Endodermal cell (in vitro differentiated cells): Measurements from ENCODE around the gene FSD1. TPM values are rescaled to one million over a fixed set of nuclear protein-coding genes. Genes with fewer than 3 reads are reported as not detected.
"Not testable (repeated sequence)": the region's sequence is repeated elsewhere in the genome, so short reads cannot be mapped to it uniquely, and the experiment has no call there.

Experiments used
- DNase-seq: peaks from one replicate; pipeline ENCODE4 v3.0.0-alpha.2; 2017
- H3K27ac ChIP-seq: 2 replicates; pipeline ENCODE4 v1.5.1; 2013; ENCODE audit warnings: mild to moderate bottlenecking, low read depth, low read length, moderate library complexity
- H3K27me3 ChIP-seq: 2 replicates; pipeline ENCODE4 v1.6.1; 2013; ENCODE audit warnings: mild to moderate bottlenecking, low read length, moderate library complexity; ENCODE audit not compliant: insufficient read depth, control insufficient read depth, poor library complexity, severe bottlenecking
- H3K36me3 ChIP-seq: 2 replicates; pipeline ENCODE4 v1.7.0; 2013; ENCODE audit warnings: mild to moderate bottlenecking, low read length, moderate library complexity; ENCODE audit not compliant: control insufficient read depth, insufficient read depth
- H3K4me1 ChIP-seq: one replicate; pipeline ENCODE4 v1.7.0; 2013; ENCODE audit warnings: low read length; ENCODE audit not compliant: control insufficient read depth, insufficient read depth
- H3K4me3 ChIP-seq: 2 replicates; pipeline ENCODE4 v1.5.1; 2013; ENCODE audit warnings: mild to moderate bottlenecking, low read length, moderate library complexity
- H3K9ac ChIP-seq: 2 replicates; pipeline ENCODE4 v1.6.1; 2013; ENCODE audit warnings: mild to moderate bottlenecking, low read length, moderate library complexity; ENCODE audit not compliant: poor library complexity, severe bottlenecking; ENCODE audit errors: extremely low read depth
- H3K9me3 ChIP-seq: 2 replicates; pipeline ENCODE4 v1.6.1; 2013; ENCODE audit warnings: mild to moderate bottlenecking, low read length, moderate library complexity; ENCODE audit not compliant: control insufficient read depth
- H3K27ac Mint-ChIP-seq: 2 replicates; pipeline ENCODE4 v1.8.0; 2020; ENCODE audit warnings: mixed read lengths
- H3K27me3 Mint-ChIP-seq: 2 replicates; pipeline ENCODE4 v1.8.0; 2021; ENCODE audit warnings: mild to moderate bottlenecking, mixed read lengths; ENCODE audit not compliant: insufficient read depth
- H3K36me3 Mint-ChIP-seq: 2 replicates; pipeline ENCODE4 v1.8.0; 2020; ENCODE audit warnings: low read depth, mixed read lengths
- H3K4me1 Mint-ChIP-seq: 2 replicates; pipeline ENCODE4 v1.8.0; 2020; ENCODE audit warnings: mixed read lengths
- H3K4me3 Mint-ChIP-seq: 2 replicates; pipeline ENCODE4 v1.8.0; 2020; ENCODE audit warnings: mild to moderate bottlenecking, moderate library complexity, mixed read lengths
- H3K9me3 Mint-ChIP-seq: 2 replicates; pipeline ENCODE4 v1.8.0; 2020; ENCODE audit warnings: mild to moderate bottlenecking, mixed read lengths
- WGBS, 2 experiments: methylation state at CpG; one replicate each; pipeline versions ENCODE4 v1.1.5 to v1.1.7; 2013; ENCODE audit warnings: missing lambda C conversion rate in 2 of 2, mixed read lengths in 1 of 2; ENCODE audit not compliant: insufficient coverage in 1 of 2, insufficient read length in 1 of 2; 5-methylcytosine and 5-hydroxymethylcytosine counted together
- total RNA-seq, 2 donors: library from RNA; stranded (reverse); fragmentation: NEBNext Ultra II Directional in 1 of 2; extraction: Animal tissue kit (Norgen Biotek cat#: 25700) in 1 of 2; gene quantifications; 2 replicates in 1 of 2; 3 replicates in 1 of 2; pipeline ENCODE4 v1.2.1, GENCODE V29; 2021
- TF ChIP-seq, protein P1 (sequence below): fragments of 200-600 bp; sonication (generic); conservative IDR thresholded peaks from 2 replicates; pipeline ENCODE4 v1.5.0; 2021; ENCODE audit warnings: antibody characterized with exemption, mild to moderate bottlenecking

The FSD1 gene
- total RNA-seq, 2 donors from 2014 or later: 33.3 to 37.9 TPM

DNA sequence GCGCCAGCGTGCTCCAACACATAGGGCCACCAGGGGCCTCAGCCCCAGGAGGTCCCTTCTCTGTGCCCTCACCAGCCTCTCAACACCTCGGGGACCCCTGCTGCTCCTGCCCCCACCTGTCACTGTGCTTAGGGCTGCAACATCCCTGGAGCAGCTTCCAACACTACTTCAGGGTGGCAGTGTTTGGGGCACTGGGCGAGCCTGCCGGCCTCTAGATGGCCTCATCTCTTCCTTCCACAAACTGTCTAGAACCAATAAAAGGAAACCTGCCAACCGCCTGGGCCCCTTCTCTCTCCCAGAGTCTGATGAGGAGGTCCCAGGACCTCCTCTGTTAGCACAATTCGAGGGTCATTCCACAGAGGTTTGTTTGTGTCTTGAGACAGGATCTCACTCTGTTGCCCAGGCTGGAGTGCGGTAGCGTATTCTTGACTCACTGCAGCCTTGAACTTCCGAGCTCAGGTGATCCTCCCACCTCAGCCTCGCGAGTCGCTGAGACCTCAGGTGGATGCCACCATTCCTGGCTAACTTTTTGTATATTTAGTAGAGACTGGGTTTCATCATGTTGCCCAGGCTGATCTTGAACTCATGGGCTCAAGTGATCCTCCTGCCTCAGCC lies 35.5 kb upstream of the FSD1 start:
- peaks cover 43% of the 10 kb centered on the region for H3K36me3 Mint-ChIP-seq
- no peaks in the 10 kb centered on the region for H3K9me3 ChIP-seq
- WGBS, 2 experiments: 92 to 96% methylated on average over 9 to 13 of the region's 13 CpGs
- no peaks in the 10 kb centered on the region for H3K4me1 ChIP-seq
- H3K27ac Mint-ChIP-seq: no peak overlapping the region
- H3K36me3 ChIP-seq: peaks cover 12% of the 10 kb centered on the region
- no peaks in the 10 kb centered on the region for H3K9me3 Mint-ChIP-seq
- no peak overlapping the region for H3K9ac ChIP-seq
- no peak for DNase-seq
- no peak overlapping the region for H3K4me3 ChIP-seq
- H3K27me3 ChIP-seq: no peaks in the 10 kb centered on the region
- TF ChIP-seq, protein P1, sequence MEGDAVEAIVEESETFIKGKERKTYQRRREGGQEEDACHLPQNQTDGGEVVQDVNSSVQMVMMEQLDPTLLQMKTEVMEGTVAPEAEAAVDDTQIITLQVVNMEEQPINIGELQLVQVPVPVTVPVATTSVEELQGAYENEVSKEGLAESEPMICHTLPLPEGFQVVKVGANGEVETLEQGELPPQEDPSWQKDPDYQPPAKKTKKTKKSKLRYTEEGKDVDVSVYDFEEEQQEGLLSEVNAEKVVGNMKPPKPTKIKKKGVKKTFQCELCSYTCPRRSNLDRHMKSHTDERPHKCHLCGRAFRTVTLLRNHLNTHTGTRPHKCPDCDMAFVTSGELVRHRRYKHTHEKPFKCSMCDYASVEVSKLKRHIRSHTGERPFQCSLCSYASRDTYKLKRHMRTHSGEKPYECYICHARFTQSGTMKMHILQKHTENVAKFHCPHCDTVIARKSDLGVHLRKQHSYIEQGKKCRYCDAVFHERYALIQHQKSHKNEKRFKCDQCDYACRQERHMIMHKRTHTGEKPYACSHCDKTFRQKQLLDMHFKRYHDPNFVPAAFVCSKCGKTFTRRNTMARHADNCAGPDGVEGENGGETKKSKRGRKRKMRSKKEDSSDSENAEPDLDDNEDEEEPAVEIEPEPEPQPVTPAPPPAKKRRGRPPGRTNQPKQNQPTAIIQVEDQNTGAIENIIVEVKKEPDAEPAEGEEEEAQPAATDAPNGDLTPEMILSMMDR: no peak
- no peak overlapping the region for H3K27ac ChIP-seq
- H3K4me1 Mint-ChIP-seq: no peaks in the 10 kb centered on the region
- no peak overlapping the region for H3K4me3 Mint-ChIP-seq
- H3K27me3 Mint-ChIP-seq: no peaks in the 10 kb centered on the region

DNA sequence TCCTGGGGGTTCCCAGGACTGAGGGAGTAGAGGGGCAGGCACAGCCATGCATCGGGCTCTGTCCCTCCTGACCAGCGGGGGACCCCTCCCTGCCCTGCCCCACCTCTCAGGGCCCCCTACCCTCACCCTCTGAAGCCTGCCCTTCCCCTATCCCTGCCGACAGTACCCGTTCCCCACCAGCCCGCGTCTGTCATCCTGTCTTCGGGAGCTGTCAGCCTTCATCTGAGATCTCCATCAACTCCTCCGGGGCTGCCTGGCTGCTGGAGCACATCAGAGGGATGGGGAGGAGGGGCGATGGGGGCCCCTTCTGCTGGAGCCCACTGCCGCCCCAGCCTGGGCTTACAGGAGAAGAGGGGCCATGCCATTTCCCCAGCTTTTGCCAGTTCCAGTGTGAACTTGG lies 31.5 kb upstream of the FSD1 start:
- H3K9me3 Mint-ChIP-seq: no peaks in the 10 kb centered on the region
- no peak overlapping the region for H3K4me3 ChIP-seq
- 60 to 88% methylated on average over 2 to 10 of the region's 10 CpGs for WGBS, 2 experiments

DNA sequence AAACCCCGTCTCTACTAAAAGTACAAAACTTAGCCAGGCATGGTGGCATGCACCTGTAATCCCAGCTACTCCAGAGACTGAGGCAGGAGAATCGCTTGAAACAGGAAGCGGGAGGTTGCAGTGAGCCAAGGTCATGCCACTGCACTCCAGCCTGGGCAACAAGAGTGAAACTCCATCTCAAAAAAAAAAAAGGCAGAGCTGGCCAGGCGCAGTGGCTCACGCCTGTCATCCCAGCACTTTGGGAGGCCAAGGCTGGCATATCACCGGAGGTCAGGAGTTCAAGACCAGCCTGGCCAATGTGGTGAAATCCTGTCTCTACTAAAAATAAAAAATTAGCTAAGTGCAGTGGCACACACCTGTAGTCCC lies 30.1 kb upstream of the FSD1 start:
- not testable (repeated sequence) for H3K9me3 Mint-ChIP-seq, H3K27ac ChIP-seq, H3K4me1 Mint-ChIP-seq, H3K4me3 ChIP-seq, H3K4me3 Mint-ChIP-seq, H3K27me3 ChIP-seq, DNase-seq, H3K9me3 ChIP-seq, H3K4me1 ChIP-seq, H3K27ac Mint-ChIP-seq, H3K9ac ChIP-seq, H3K36me3 ChIP-seq
- H3K27me3 Mint-ChIP-seq: peaks cover 11% of the 10 kb centered on the region
- peaks cover 14% of the 10 kb centered on the region for H3K36me3 Mint-ChIP-seq
- WGBS, 2 experiments: 90 to 94% methylated on average over 5 to 6 of the region's 6 CpGs

More for the DNA sequence above, 31.5 kb upstream of the FSD1 start:
- Histone ChIP-seq H3K9ac (no peak overlapping the region), H3K27ac (no peak overlapping the region), H3K9me3 (no peaks in the 10 kb centered on the region), H3K4me1 (no peaks in the 10 kb centered on the region), H3K27me3 (no peaks in the 10 kb centered on the region), H3K36me3 (peaks cover 12% of the 10 kb centered on the region)
- DNase-seq: no peak
- no peak overlapping the region for H3K4me3 Mint-ChIP-seq
- no peaks in the 10 kb centered on the region for H3K4me1 Mint-ChIP-seq
- H3K27ac Mint-ChIP-seq: no peak overlapping the region
- peaks cover 3% of the 10 kb centered on the region for H3K27me3 Mint-ChIP-seq
- TF ChIP-seq, protein P1: no peak
- H3K36me3 Mint-ChIP-seq: peaks cover 23% of the 10 kb centered on the region
